OCI-LY3 (cell line): ENCODE results near the gene ADSS2.
"Not testable (repeated sequence)": the region's sequence is repeated elsewhere in the genome, so short reads cannot be mapped to it uniquely, and the experiment has no call there.

Source experiments
- H2AFZ ChIP-seq: fragments of 200-600, 300-600 bp; shearing (Covaris generic); 2 replicates; pipeline ENCODE4 v1.6.0; 2014; ENCODE audit warnings: antibody characterized with exemption, low read depth, low read length
- H3K27ac ChIP-seq: fragments of 200-600, 300-600 bp; sonication (generic); 2 replicates; pipeline ENCODE4 v1.5.1; 2014; ENCODE audit warnings: mild to moderate bottlenecking, low read length, moderate library complexity, mixed read lengths
- H3K27me3 ChIP-seq: fragments of 200-600, 300-600 bp; sonication (generic); 2 replicates; pipeline ENCODE4 v1.6.1; 2014; ENCODE audit warnings: low read depth, low read length, mixed read lengths
- H3K36me3 ChIP-seq: fragments of 200-600, 300-600 bp; sonication (generic); replicated peaks from 2 replicates; pipeline ENCODE3; 2014; ENCODE audit warnings: low read depth, low read length, mixed read lengths
- H3K4me1 ChIP-seq: fragments of 300-600, 200-600 bp; sonication (generic); 2 replicates; pipeline ENCODE4 v1.6.1; 2014; ENCODE audit warnings: low read length, mixed read lengths
- H3K4me2 ChIP-seq: fragments of 200-600, 300-600 bp; sonication (generic); 2 replicates; pipeline ENCODE4 v1.6.1; 2014; ENCODE audit warnings: low read length, mixed read lengths
- H3K4me3 ChIP-seq: fragments of 300-600, 200-600 bp; sonication (generic); 2 replicates; pipeline ENCODE4 v1.5.1; 2014; ENCODE audit warnings: antibody characterized with exemption, mild to moderate bottlenecking, low read length, moderate library complexity
- H3K79me2 ChIP-seq: fragments of 300-600, 200-600 bp; shearing (Covaris generic); 2 replicates; pipeline ENCODE4 v1.6.1; 2014; ENCODE audit warnings: mild to moderate bottlenecking, low read length, mixed read lengths
- H3K9ac ChIP-seq: fragments of 300-600, 200-600 bp; shearing (Covaris generic); 2 replicates; pipeline ENCODE4 v1.6.0; 2014; ENCODE audit warnings: mild to moderate bottlenecking, low read length, moderate library complexity
- H3K9me3 ChIP-seq: fragments of 200-600, 300-600 bp; shearing (Covaris generic); 2 replicates; pipeline ENCODE4 v1.6.1; 2014; ENCODE audit warnings: low read length, mixed read lengths; ENCODE audit not compliant: insufficient read depth
- H4K20me1 ChIP-seq: fragments of 200-600, 300-600 bp; sonication (generic); 2 replicates; pipeline ENCODE4 v1.6.1; 2016; ENCODE audit warnings: low read length, mixed read lengths; ENCODE audit not compliant: insufficient read depth
- EZH2phosphoT487 ChIP-seq: fragments of 200-600 bp; shearing (Covaris generic); IDR thresholded peaks from 2 replicates; pipeline ENCODE4 v1.6.1; 2018; ENCODE audit warnings: antibody characterized with exemption, mixed run types, low read depth
- TF ChIP-seq, protein P1 (sequence below): fragments of 200-600, 300-600 bp; sonication (generic); IDR thresholded peaks from 2 replicates; pipeline ENCODE4 v1.5.1; 2014; ENCODE audit warnings: antibody characterized with exemption, low read length, low read depth

ADSS2 gene

DNA sequence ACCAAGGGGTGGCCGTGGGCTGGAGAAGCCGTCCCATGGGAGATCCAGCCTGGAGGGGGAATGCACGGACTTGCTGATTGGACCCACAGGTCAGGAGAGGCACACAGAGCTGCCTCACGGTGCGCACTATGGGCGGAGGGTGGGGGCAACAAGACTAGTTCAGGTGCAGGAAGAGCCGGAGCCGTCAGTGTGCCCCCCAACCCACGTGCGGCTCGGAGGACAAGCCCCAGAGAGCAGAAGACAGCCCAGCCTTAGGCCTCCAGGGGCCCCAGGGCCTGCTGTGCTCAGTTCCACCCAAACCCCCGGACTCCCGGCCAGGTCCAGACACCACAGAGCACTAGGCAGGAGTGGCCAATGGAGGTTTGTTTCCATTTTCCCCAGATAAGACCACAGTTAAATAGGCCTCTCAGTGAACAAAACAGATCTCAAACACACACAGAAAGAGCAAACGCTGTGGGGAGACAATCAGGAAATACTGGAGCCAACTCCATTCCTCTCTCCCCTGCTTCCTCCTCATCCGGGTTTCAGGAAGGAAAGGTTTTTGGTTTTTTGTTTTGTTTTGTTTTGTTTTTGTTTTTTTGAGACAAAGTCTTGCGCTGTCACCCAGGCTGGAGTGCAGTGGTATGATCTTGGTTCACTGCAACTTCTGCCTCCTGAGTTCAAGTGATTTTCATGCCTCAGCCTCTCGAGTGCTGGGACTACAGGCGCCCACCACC, 84.2 kb downstream of the ADSS2 start:
- Histone ChIP-seq H3K4me2 (no peak overlapping the region), H3K27ac (no peak overlapping the region), H3K9me3 (no peaks in the 10 kb centered on the region), H4K20me1 (no peaks in the 10 kb centered on the region), H3K27me3 (no peaks in the 10 kb centered on the region), H3K4me3 (no peak overlapping the region), H3K36me3 (no peaks in the 10 kb centered on the region), H3K79me2 (no peaks in the 10 kb centered on the region), H2AFZ (no peak overlapping the region), H3K9ac (no peak overlapping the region), H3K4me1 (no peaks in the 10 kb centered on the region)
- TF ChIP-seq, protein P1, sequence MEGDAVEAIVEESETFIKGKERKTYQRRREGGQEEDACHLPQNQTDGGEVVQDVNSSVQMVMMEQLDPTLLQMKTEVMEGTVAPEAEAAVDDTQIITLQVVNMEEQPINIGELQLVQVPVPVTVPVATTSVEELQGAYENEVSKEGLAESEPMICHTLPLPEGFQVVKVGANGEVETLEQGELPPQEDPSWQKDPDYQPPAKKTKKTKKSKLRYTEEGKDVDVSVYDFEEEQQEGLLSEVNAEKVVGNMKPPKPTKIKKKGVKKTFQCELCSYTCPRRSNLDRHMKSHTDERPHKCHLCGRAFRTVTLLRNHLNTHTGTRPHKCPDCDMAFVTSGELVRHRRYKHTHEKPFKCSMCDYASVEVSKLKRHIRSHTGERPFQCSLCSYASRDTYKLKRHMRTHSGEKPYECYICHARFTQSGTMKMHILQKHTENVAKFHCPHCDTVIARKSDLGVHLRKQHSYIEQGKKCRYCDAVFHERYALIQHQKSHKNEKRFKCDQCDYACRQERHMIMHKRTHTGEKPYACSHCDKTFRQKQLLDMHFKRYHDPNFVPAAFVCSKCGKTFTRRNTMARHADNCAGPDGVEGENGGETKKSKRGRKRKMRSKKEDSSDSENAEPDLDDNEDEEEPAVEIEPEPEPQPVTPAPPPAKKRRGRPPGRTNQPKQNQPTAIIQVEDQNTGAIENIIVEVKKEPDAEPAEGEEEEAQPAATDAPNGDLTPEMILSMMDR: no peak
- TF ChIP-seq EZH2phosphoT487: no peak

DNA sequence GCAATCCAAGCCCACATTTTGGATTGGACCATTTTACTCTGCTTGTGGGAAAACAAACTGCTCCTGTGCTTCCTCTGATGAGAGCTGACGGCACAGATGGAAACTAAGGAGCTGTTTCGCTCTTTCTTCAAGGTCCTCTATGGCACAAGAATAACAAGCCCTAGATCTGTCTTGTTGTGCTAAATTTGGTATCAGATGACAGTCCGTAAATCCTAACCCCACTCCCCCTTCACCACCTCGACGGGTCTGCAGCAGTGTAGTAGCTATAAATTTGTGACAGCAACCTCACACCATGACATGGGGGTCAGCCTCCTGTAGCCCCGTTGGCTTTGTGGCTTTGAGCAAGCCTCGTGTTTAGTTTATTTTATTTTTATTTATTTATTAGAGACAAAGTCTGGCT, 85.9 kb downstream of the ADSS2 start:
- Histone ChIP-seq H3K4me3 (no peak overlapping the region), H3K79me2 (no peaks in the 10 kb centered on the region), H3K27ac (no peak overlapping the region), H3K4me1 (no peaks in the 10 kb centered on the region), H2AFZ (no peak overlapping the region), H3K36me3 (no peaks in the 10 kb centered on the region), H3K4me2 (no peak overlapping the region), H3K9me3 (no peaks in the 10 kb centered on the region), H3K27me3 (no peaks in the 10 kb centered on the region), H3K9ac (no peak overlapping the region), H4K20me1 (no peaks in the 10 kb centered on the region)
- TF ChIP-seq, protein P1: no peak
- TF ChIP-seq EZH2phosphoT487: no peak

DNA sequence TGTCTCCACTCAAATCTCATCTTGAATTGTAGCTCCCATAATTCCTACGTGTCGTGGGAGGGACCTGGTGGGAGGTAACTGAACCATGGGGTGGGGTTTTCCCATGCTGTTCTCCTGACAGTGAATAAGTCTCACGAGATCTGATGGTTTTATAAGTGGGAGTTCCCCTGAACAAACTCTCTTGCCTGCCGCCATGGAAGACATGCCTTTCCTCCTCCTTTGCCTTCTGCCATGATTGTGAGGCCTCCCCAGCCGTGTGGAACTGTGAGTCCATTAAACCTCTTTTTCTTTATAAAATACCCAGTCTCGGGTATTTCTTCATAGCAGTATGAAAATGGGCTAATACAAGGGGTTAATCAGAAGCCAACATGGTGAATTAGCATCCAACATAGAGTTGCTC, 86.4 kb downstream of the ADSS2 start:
- H3K27me3 ChIP-seq, H3K9ac ChIP-seq, H3K4me1 ChIP-seq, H3K4me2 ChIP-seq, H4K20me1 ChIP-seq, H2AFZ ChIP-seq, H3K79me2 ChIP-seq, H3K27ac ChIP-seq, H3K9me3 ChIP-seq, H3K4me3 ChIP-seq, H3K36me3 ChIP-seq: not testable (repeated sequence)

DNA sequence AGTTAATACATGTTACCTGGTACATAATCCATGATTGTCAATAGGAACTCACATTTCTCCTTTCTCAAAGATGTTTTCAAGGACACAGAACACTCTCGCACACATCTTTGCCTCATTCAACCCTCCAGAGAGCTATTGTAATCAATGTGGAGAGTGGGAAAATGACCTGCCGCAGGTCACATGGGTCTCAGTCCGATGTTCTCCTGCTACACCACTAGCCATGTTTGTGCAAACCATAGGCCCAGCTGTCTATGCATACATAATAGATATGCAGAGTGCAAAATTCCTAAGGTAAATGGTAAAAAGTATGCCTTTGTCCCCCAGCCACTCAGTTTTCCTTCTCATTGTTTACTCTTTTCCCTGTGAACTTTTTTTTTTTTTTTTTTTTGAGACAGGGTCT, 89.2 kb downstream of the ADSS2 start:
- Histone ChIP-seq H3K9me3 (no peaks in the 10 kb centered on the region), H3K4me3 (no peak overlapping the region), H2AFZ (no peak overlapping the region), H3K9ac (no peak overlapping the region), H3K79me2 (no peaks in the 10 kb centered on the region), H3K4me1 (peaks cover 3% of the 10 kb centered on the region; the same call in 1 of the 2 replicates), H4K20me1 (no peaks in the 10 kb centered on the region), H3K4me2 (no peak overlapping the region), H3K36me3 (no peaks in the 10 kb centered on the region), H3K27ac (no peak overlapping the region), H3K27me3 (no peaks in the 10 kb centered on the region)
- no peak for TF ChIP-seq EZH2phosphoT487
- TF ChIP-seq, protein P1: no peak
